HG02938 (cell line): ENCODE data around the gene LAMC1.
"Not testable (repeated sequence)": the region's sequence is repeated elsewhere in the genome, so short reads cannot be mapped to it uniquely, and the experiment has no call there.

Source experiments
- ATAC-seq: cut with Tn5 transposase; IDR thresholded peaks from one replicate; pipeline ENCODE4 v1.9.1; 2021; ENCODE audit warnings: mild to moderate bottlenecking, moderate library complexity; ENCODE audit not compliant: unreplicated experiment

The LAMC1 gene

DNA sequence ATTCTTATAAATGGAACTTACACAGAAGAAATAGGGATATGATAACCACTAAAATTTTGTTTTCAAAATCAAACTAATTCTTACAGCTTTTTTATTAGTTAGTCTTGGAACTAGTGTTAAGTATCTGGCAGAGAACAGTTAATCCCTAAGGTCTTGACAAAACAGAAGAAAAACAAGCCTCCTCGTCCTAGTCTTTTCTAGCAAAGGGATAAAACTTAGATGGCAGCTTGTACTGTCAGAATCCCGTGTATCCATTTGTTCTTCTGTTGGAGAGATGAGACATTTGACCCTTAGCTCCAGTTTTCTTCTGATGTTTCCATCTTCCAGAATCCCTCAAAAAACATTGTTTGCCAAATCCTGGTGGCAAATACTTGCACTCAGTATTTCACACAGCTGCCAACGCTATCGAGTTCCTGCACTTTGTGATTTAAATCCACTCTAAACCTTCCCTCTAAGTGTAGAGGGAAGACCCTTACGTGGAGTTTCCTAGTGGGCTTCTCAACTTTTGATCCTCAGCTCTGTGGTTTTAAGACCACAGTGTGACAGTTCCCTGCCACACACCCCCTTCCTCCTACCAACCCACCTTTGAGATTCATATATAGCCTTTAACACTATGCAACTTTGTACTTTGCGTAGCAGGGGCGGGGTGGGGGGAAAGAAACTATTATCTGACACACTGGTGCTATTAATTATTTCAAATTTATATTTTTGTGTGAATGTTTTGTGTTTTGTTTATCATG, 120.5 kb downstream of the LAMC1 start:
- ATAC-seq, result no peak

GRCh38 chr1:183144752-183145151, 121.5 kb downstream of the LAMC1 start:
- ATAC-seq, result no peak

DNA sequence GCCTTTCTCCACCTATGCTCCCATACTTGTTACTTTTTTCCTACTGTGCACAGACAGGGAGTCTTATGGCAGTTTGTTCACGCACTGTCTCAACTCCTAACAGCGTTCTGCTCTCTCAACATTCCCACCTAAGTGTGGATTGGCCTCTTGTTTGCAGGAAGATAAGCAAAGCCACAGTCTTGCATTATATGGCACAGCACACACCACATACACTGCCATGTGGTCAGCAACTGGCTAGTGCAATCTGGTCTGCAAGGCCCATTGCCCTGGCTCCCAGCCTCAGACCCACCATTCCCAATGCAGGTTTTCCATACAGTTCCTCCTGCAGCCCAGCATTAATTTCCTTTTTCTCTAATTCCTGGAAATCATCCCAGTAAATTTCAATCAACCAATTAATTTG, 124.5 kb downstream of the LAMC1 start:
- no peak for ATAC-seq

DNA sequence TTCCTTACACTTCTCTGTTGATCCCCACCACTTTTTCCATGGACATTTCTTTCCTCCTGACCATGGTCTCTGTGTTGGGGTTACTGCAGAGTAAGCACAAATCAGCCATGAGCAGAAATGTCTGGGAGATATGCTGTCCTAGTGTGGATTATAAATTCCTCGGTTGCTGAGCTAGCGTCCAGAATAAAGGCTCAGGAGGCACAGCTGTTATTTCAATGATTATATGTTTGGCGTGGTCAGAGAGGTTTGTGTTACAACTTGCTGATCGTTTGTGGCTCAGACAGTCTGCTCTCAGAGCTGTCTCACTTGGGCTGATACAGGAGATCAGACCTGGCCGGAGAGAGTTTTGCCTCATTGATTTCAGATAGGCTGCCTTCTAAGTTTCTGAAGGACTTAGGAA, 125.4 kb downstream of the LAMC1 start:
- no peak for ATAC-seq

DNA sequence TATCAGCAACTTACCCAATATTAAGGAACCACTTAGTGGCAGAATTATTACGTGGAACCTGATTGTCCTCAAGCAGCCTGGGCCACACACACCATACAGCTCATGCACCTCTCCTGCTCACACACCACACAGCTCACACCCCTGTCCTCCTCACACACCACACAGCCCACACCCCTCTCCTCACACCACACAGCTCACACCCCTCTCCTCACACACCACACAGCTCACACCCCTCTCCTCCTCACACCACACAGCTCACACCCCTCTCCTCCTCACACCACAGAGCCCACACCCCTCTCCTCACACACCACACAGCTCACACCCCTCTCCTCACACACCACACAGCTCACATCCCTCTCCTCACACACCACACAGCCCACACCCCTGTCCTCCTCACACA, 126.1 kb downstream of the LAMC1 start:
- no peak for ATAC-seq

DNA sequence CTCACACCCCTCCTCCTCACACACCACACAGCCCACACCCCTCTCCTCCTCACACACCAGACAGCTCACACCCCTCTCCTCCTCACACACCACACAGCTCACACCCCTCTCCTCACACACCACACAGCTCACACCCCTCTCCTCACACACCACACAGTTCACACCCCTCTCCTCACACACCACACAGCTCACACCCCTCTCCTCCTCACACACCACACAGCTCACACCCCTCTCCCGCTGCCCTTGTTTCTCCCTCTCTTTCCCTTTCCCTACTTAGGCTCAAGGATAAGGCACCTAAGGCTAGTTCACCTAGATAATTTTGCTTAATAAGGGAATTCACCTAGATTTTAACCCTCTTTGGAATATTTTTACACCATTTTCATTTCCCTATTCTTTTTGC, 126.8 kb downstream of the LAMC1 start:
- not testable (repeated sequence) for ATAC-seq

DNA sequence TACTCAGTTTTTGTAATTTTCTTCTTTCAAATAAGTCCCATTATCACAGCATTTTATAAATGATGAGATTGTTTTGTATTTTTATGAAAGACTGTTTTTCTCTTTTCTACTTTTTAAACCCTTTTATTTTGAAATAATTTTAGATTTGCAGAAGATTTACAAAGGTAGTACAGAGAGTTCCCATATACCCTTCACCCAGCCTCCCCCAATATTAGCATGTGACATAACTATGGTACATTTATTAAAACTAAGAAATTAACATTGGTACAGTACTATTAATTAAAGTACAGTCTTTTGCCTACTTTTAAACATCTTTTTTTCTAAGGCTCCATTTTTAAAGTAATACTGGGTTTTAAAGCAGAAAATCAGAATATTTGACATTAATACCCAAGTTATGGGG, 127.2 kb downstream of the LAMC1 start:
- no peak for ATAC-seq

DNA sequence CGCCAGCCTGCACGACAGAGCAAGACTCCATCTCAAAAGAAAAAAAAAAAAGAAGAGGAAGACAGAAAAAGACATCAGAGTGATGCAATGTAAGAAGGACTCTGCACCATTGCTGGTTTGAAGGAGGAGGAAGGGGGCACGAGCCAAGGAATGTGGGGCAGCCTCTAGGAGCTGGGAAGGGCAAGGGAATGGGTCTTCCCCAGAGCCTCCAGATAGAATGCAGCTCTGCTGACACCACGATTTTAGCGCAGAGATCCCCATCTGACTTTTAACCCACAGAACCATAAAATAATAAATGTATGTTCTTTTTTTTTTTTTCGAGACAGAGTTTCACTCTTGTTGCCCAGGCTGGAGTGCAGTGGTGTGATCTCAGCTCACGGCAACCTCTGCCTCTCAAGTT, 129.0 kb downstream of the LAMC1 start:
- ATAC-seq, result no peak

DNA sequence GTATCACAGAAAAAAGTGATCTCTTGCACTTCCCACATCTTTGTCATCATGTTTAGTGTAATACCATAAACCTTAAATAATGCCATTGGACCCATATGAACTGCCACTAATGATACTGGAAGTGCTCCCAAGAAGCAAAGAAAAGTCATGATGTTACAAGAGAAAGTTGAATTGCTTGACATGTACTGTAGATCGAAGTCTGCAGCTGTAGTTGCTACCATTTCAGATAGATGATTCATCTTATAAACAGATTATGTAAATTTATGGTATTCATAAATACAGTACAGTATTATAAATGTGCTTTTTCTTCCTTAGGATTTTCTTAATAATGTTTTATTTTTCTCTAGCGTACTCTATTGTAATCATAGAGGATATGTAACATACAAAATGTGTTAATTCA, 132.7 kb downstream of the LAMC1 start:
- ATAC-seq, result no peak

GRCh38 chr1:183159960-183160359, 136.7 kb downstream of the LAMC1 start:
- ATAC-seq, result no peak

- no peak for ATAC-seq
Observed at GRCh38 chr1:183161391-183161790, 138.2 kb downstream of the LAMC1 start.

DNA sequence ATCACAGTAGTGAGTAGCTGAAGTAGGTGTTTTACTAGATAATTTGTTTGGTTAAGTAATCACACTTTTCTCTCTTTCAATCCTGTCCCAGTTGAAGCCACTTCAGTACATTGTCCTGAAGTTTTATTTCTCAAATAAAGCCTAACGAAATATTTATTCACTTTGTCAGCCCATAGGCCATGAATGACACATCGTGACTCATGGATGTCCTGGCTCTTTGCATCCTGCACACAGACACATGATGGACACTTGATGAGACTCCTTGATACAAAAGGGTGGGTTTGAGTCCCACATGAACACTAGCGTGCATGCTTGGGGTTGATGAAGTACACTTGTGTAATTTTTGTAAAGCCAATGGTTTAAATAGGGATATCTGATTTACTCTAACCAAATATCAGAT, 140.1 kb downstream of the LAMC1 start:
- ATAC-seq, result no peak

DNA sequence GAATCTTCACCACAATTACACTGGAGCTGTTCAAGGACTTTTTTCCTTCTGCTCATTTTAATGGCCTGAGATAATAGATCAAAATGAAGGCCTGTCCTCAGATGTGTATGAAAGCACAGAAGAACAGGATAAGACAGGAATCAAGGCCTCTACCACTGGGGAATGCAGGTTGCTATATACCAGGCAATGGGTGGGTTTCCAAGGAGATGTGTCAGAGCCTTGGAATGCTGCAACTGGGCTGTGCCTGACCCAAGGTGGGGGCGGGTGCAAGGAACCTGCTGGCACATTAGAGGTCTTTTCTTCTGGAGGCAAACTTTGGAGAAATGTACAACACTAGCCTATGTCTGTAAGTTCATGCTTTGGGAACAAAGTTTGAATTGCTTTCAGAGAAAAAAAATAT, 141.1 kb downstream of the LAMC1 start:
- ATAC-seq, result no peak

DNA sequence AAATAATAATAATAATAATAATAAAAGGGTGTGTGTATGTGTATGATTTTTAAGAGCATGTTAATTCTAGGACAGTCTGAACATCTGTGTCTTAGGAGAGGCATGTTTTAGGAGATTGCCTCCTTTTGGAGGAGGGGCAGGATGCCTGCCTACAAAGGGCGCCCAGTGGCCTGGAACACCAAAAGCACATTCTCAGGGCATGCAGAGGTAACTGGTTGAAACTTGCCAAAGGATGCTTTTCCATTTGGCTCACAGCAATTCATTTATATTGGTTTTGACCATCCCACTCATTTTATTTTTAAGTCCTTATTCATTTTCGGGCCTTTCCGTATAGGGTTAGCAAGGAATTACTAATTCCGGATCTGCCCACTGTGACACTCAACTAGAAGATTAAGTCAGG, 141.7 kb downstream of the LAMC1 start:
- no peak for ATAC-seq

- no peak for ATAC-seq
Observed at GRCh38 chr1:183165456-183165855, 142.2 kb downstream of the LAMC1 start.

GRCh38 chr1:183166454-183166853, 143.2 kb downstream of the LAMC1 start:
- ATAC-seq, result no peak

- no peak for ATAC-seq
Observed at GRCh38 chr1:183167676-183168075, 144.5 kb downstream of the LAMC1 start.

- no peak for ATAC-seq
Observed at GRCh38 chr1:183168308-183168707, 145.1 kb downstream of the LAMC1 start.

GRCh38 chr1:183173828-183174227, 150.6 kb downstream of the LAMC1 start:
- ATAC-seq, result no peak

DNA sequence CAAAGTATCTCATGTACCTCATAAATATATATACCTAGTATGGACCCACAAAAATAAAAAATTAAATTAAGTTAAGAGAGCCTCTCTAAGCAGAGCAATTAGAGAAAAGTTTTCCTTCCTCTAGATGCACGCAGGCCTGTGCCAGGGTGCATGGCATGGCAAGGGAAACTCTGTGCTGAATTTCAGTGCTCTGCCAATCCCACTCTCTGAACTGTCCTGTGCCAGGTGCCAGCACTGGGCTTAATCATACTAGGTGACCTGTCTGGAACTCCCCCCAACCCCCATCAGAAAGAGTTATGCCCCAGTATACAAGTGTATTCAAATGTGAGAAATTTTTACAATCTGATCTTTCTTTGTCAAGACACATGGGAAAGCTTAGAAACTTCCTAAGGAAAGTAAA, 152.4 kb downstream of the LAMC1 start:
- ATAC-seq, result no peak

GRCh38 chr1:183178545-183178944, 155.3 kb downstream of the LAMC1 start:
- ATAC-seq, result no peak

DNA sequence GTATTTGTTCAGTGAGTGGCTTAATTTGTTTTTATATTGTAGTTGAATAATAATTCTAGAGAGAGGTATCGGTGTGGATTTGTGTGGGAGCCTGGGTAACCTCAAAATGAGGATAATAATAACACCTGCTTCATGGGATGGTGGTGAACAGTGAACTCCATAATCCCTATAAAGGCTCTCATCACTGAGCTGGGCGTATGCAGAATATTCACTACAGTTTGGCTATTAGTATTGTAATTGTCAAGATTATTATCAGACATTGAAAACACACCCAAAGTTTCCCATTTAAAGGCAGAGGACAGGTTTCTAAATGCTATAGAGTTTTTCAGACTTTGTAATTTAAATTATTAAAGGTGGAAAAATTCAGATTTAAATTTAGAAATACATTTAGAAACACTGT, 155.8 kb downstream of the LAMC1 start:
- no peak for ATAC-seq

- peak; percentile 26 for ATAC-seq
Observed at GRCh38 chr1:183180218-183180617, 157.0 kb downstream of the LAMC1 start.
